ENCODE data around the gene UBE4B. TPM values are rescaled to one million over a fixed set of nuclear protein-coding genes. Genes with fewer than 3 reads are reported as not detected.

The UBE4B gene
- total RNA-seq, 1 experiment from 2014 or later = 44.7 TPM

GRCh38 chr1:10140981-10141380 is 108.2 kb downstream of the UBE4B start:
- no TSS peak for BruUV-seq (replicated peaks)
- RAD21 ChIA-PET (ENCODE audit: low non-redundant PET in 1 of 2, low total read pairs in 2 of 2, uncharacterized antibody in 2 of 2, unreplicated experiment in 2 of 2) = no interaction called here
- POLR2A ChIA-PET = no interaction called here

More at GRCh38 chr1:10140981-10141380, 108.2 kb downstream of the UBE4B start:
- Histone ChIP-seq H3K79me2 (ENCODE audit: insufficient read depth, low read length) (no peaks in the 10 kb centered on the region), H3K9me3 (ENCODE audit: control insufficient read depth in 1 of 2, insufficient read depth in 1 of 2, low read depth in 1 of 2, low read length in 2 of 2) (no peaks in the 10 kb centered on the region), H3K9ac (ENCODE audit: low read length) (no peak overlapping the region), H4K20me1 (ENCODE audit: insufficient read depth) (no peaks in the 10 kb centered on the region), H3K4me1 (ENCODE audit: control insufficient read depth in 1 of 2, insufficient read depth in 2 of 2, low read length in 2 of 2) (no peaks in the 10 kb centered on the region), H3K27ac (ENCODE audit: low read depth, low read length) (no peak overlapping the region), H3K4me3 (replicated peaks in 1 of 2; ENCODE audit: low read depth in 1 of 2, low read length in 2 of 2) (no peak overlapping the region), H2AFZ (ENCODE audit: low read depth, low read length, poor library complexity, severe bottlenecking) (no peak overlapping the region), H3K36me3 (ENCODE audit: control insufficient read depth in 1 of 2, insufficient read depth in 2 of 2, low read length in 2 of 2) (peaks cover 3 to 11% of the 10 kb centered on the region in 2 experiments; a peak in 2 of 4 replicates), H3K9me2 (ENCODE audit: insufficient read depth) (no peaks in the 10 kb centered on the region), H3K4me2 (ENCODE audit: low read length) (no peak overlapping the region), H3K27me3 (ENCODE audit: insufficient read depth, low read length) (no peaks in the 10 kb centered on the region)
- CTCF ChIA-PET = no interaction called here
- intact Hi-C loops (cut with micrococcal nuclease) = loop anchor here (5.0 kb wide), 1 partner anchor 59 kb away; no protein-coding TSS in a partner anchor
- ATAC-seq = no peak
- no peak for TF ChIP-seq CBX3 (IDR thresholded peaks at IDR 0.05; ENCODE audit: low read depth)
- no peak for TF ChIP-seq POLR2AphosphoS5 (IDR thresholded peaks at IDR 0.05; ENCODE audit: low read depth, low read length)
- TF ChIP-seq EGR1 (IDR thresholded peaks at IDR 0.05; ENCODE audit: low read depth) = no peak
- TF ChIP-seq JUND (IDR thresholded peaks at IDR 0.05) = no peak
- TF ChIP-seq POLR2A (IDR thresholded peaks at IDR 0.05; ENCODE audit: borderline replicate concordance, extremely low read depth, insufficient read depth, insufficient read length) = no peak
- TF ChIP-seq ZFX (IDR thresholded peaks at IDR 0.05) = no peak
- no peak for TF ChIP-seq ELF1 (IDR thresholded peaks at IDR 0.05; ENCODE audit: borderline replicate concordance, low read depth)
- no peak for TF ChIP-seq SIN3A (IDR thresholded peaks at IDR 0.05; ENCODE audit: low read depth)
- no peak for TF ChIP-seq EZH2phosphoT487 (IDR thresholded peaks at IDR 0.05; ENCODE audit: borderline replicate concordance)
- TF ChIP-seq MAX (IDR thresholded peaks at IDR 0.05) = no peak
- no peak for TF ChIP-seq SRF (IDR thresholded peaks at IDR 0.05; ENCODE audit: low read depth)
- TF ChIP-seq EZH2 (IDR thresholded peaks at IDR 0.05) = no peak
- TF ChIP-seq CTCF (IDR thresholded peaks at IDR 0.05 in 2 of 3, conservative IDR thresholded peaks at IDR 0.05 in 1 of 3; ENCODE audit: borderline replicate concordance in 1 of 3, insufficient read depth in 1 of 3, low read depth in 2 of 3, low read length in 2 of 3) = no peak
- TF ChIP-seq REST (IDR thresholded peaks at IDR 0.05; ENCODE audit: low read depth) = no peak
- TF ChIP-seq ZNF274 (IDR thresholded peaks at IDR 0.05; ENCODE audit: low read depth, low read length) = no peak
- DNase-seq (ENCODE audit: low read depth, low spot score) = no peak
